ENCODE measurements around the gene SERTAD4.
"Not testable (repeated sequence)": the region's sequence is repeated elsewhere in the genome, so short reads cannot be mapped to it uniquely, and the experiment has no call there.

SERTAD4 gene

GRCh38 chr1:210232511-210233215, at the start of gene SERTAD4:
TSS of gene SERTAD4 (plus strand) at chr1:210232796. CDS start at chr1:210237961, 5,165 bp downstream.
- DNase-seq, result peak; percentile 16 to 54

GRCh38 chr1:210185063-210185462, 47.5 kb upstream of the SERTAD4 start:
- DNase-seq, result no peak

- DNase-seq, result not testable (repeated sequence)
Observed at GRCh38 chr1:210187849-210188606, 44.6 kb upstream of the SERTAD4 start.

- DNase-seq, result no peak
Observed at GRCh38 chr1:210189426-210189825, 43.2 kb upstream of the SERTAD4 start.

GRCh38 chr1:210195635-210196160, 36.9 kb upstream of the SERTAD4 start:
- no peak for DNase-seq

GRCh38 chr1:210196266-210196665, 36.3 kb upstream of the SERTAD4 start:
- DNase-seq, result not testable (repeated sequence)

GRCh38 chr1:210198840-210199239, 33.8 kb upstream of the SERTAD4 start:
- no peak for DNase-seq

- no peak for DNase-seq
Observed at GRCh38 chr1:210200124-210200736, 32.4 kb upstream of the SERTAD4 start.

- no peak for DNase-seq
Observed at GRCh38 chr1:210201681-210202080, 30.9 kb upstream of the SERTAD4 start.

GRCh38 chr1:210207597-210208450, 24.8 kb upstream of the SERTAD4 start:
- no peak for DNase-seq

- DNase-seq, result no peak
Observed at GRCh38 chr1:210213335-210213734, 19.3 kb upstream of the SERTAD4 start.

- no peak for DNase-seq
Observed at GRCh38 chr1:210214573-210215409, 17.8 kb upstream of the SERTAD4 start.

GRCh38 chr1:210217482-210217881, 15.1 kb upstream of the SERTAD4 start:
- no peak for DNase-seq

- no peak for DNase-seq
Observed at GRCh38 chr1:210218047-210218446, 14.5 kb upstream of the SERTAD4 start.

- no peak for DNase-seq
Observed at GRCh38 chr1:210222340-210223006, 10.1 kb upstream of the SERTAD4 start.

- DNase-seq, result no peak
Observed at GRCh38 chr1:210223226-210223904, 9.2 kb upstream of the SERTAD4 start.

- DNase-seq, result no peak
Observed at GRCh38 chr1:210228158-210228557, 4.4 kb upstream of the SERTAD4 start.

GRCh38 chr1:210230149-210230695, 2.4 kb upstream of the SERTAD4 start:
- no peak for DNase-seq

GRCh38 chr1:210231846-210232510, 618 bp upstream of the SERTAD4 start:
- DNase-seq, result no peak

- peak; percentile 4 to 16 for DNase-seq
Observed at GRCh38 chr1:210233216-210233494, 559 bp downstream of the SERTAD4 start.

Data from NCI-H1930 (cell line).